BE2C (cell line): ENCODE data around the gene FKBP6.
"Not testable (repeated sequence)": the region's sequence is repeated elsewhere in the genome, so short reads cannot be mapped to it uniquely, and the experiment has no call there.

ENCODE experiments used
- DNase-seq: peaks from one replicate; pipeline ENCODE4 v3.0.0-alpha.2; 2020
- H3K27me3 ChIP-seq: fragments of 250-450 bp; sonication (Bioruptor Pico); 2 replicates; pipeline ENCODE4 v1.5.1; 2020; ENCODE audit warnings: mild to moderate bottlenecking
- H3K36me3 ChIP-seq: fragments of 250-450 bp; sonication (Bioruptor Pico); 2 replicates; pipeline ENCODE4 v1.5.1; 2020; ENCODE audit warnings: mild to moderate bottlenecking
- H3K4me1 ChIP-seq: fragments of 250-450 bp; sonication (Bioruptor Pico); 2 replicates; pipeline ENCODE4 v1.5.1; 2020
- H3K4me3 ChIP-seq: 2 replicates; pipeline ENCODE4 v1.5.1; 2011; ENCODE audit warnings: low read depth, low read length
- H3K9me3 ChIP-seq: fragments of 250-450 bp; sonication (Bioruptor Pico); 2 replicates; pipeline ENCODE4 v1.5.1; 2020
- CTCF ChIP-seq: IDR thresholded peaks from 2 replicates; pipeline ENCODE4 v1.5.1; 2012; ENCODE audit warnings: mild to moderate bottlenecking, low read depth, low read length

Gene FKBP6

GRCh38 chr7:73314271-73314670, 13.7 kb upstream of the FKBP6 start:
- no peaks in the 10 kb centered on the region for H3K9me3 ChIP-seq
- H3K4me1 ChIP-seq: no peaks in the 10 kb centered on the region
- H3K27me3 ChIP-seq: no peaks in the 10 kb centered on the region
- no peak overlapping the region for H3K4me3 ChIP-seq
- TF ChIP-seq CTCF: no peak
- DNase-seq: no peak
- no peaks in the 10 kb centered on the region for H3K36me3 ChIP-seq

- Histone ChIP-seq H3K4me1 (no peaks in the 10 kb centered on the region), H3K9me3 (no peaks in the 10 kb centered on the region), H3K27me3 (no peaks in the 10 kb centered on the region), H3K4me3 (no peak overlapping the region), H3K36me3 (no peaks in the 10 kb centered on the region)
- no peak for TF ChIP-seq CTCF
- DNase-seq: no peak
Observed at GRCh38 chr7:73316521-73316920, 11.4 kb upstream of the FKBP6 start.

GRCh38 chr7:73318656-73319204, 9.2 kb upstream of the FKBP6 start:
- not testable (repeated sequence) for H3K36me3 ChIP-seq, H3K27me3 ChIP-seq, DNase-seq, H3K4me1 ChIP-seq, H3K4me3 ChIP-seq, H3K9me3 ChIP-seq

GRCh38 chr7:73319541-73319940, 8.4 kb upstream of the FKBP6 start:
- not testable (repeated sequence) for H3K9me3 ChIP-seq, H3K4me3 ChIP-seq, H3K4me1 ChIP-seq, H3K36me3 ChIP-seq, H3K27me3 ChIP-seq
- peak; percentile 26 for DNase-seq

GRCh38 chr7:73320009-73320408, 8.0 kb upstream of the FKBP6 start:
- H3K9me3 ChIP-seq, DNase-seq, H3K4me3 ChIP-seq, H3K36me3 ChIP-seq, H3K4me1 ChIP-seq, H3K27me3 ChIP-seq: not testable (repeated sequence)

GRCh38 chr7:73323434-73324080, 4.4 kb upstream of the FKBP6 start:
- not testable (repeated sequence) for H3K9me3 ChIP-seq, DNase-seq, H3K4me1 ChIP-seq, H3K36me3 ChIP-seq, H3K27me3 ChIP-seq
- H3K4me3 ChIP-seq: peak overlapping the region; percentile 37

- H3K4me3 ChIP-seq: peak overlapping the region; percentile 37
- peak; percentile 73 for DNase-seq
- not testable (repeated sequence) for H3K27me3 ChIP-seq, H3K4me1 ChIP-seq, H3K9me3 ChIP-seq, H3K36me3 ChIP-seq
- TF ChIP-seq CTCF: peak; percentile 68
Observed at GRCh38 chr7:73324081-73324845, 3.7 kb upstream of the FKBP6 start.

- not testable (repeated sequence) for H3K9me3 ChIP-seq, DNase-seq, H3K27me3 ChIP-seq, H3K4me3 ChIP-seq, H3K4me1 ChIP-seq, H3K36me3 ChIP-seq
Observed at GRCh38 chr7:73325424-73325823, 2.5 kb upstream of the FKBP6 start.

- not testable (repeated sequence) for H3K4me1 ChIP-seq, H3K27me3 ChIP-seq
Observed at GRCh38 chr7:73327449-73327848, 512 bp upstream of the FKBP6 start.

More at GRCh38 chr7:73327449-73327848, 512 bp upstream of the FKBP6 start:
- not testable (repeated sequence) for H3K4me3 ChIP-seq, H3K36me3 ChIP-seq, DNase-seq, H3K9me3 ChIP-seq
